Testis (tissue), 2 donors: ENCODE measurements around the gene MEIKIN.

Source experiments
- POLR2A ChIP-seq: fragments of 450-650 bp; IDR thresholded peaks from one replicate; pipeline ENCODE4 v1.6.1; 2017; ENCODE audit warnings: antibody characterized with exemption, mild to moderate bottlenecking, moderate library complexity
- TF ChIP-seq, protein P1 (sequence below), 3 experiments: fragments of 450-650 bp in 2 of 3; fragments of 200-600 bp in 1 of 3; sonication (generic) in 1 of 3; IDR thresholded peaks; one replicate each; pipeline ENCODE4 v1.5.1; 2016 to 2019; ENCODE audit warnings: antibody characterized with exemption in 3 of 3, mild to moderate bottlenecking in 2 of 3, moderate library complexity in 1 of 3

DNA sequence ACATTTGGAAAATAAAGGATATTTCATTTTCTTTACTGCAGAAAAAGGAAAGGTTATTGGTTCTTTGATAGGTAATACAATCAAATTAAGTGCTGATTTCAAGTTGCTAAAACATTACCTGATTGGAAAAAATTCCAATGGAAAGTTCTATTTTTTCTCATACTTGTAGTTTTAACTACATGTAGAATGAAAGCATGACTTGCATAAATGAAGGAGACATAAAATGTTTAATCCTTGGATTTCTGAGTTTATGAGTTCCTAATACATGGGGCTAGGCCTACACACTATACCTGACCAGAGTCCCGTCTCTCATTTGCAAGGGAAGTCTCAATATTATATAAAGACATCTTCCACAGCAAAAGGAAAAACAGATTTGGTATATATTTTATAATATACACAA is 5.2 kb upstream of the MEIKIN start:
- TF ChIP-seq, protein P1, sequence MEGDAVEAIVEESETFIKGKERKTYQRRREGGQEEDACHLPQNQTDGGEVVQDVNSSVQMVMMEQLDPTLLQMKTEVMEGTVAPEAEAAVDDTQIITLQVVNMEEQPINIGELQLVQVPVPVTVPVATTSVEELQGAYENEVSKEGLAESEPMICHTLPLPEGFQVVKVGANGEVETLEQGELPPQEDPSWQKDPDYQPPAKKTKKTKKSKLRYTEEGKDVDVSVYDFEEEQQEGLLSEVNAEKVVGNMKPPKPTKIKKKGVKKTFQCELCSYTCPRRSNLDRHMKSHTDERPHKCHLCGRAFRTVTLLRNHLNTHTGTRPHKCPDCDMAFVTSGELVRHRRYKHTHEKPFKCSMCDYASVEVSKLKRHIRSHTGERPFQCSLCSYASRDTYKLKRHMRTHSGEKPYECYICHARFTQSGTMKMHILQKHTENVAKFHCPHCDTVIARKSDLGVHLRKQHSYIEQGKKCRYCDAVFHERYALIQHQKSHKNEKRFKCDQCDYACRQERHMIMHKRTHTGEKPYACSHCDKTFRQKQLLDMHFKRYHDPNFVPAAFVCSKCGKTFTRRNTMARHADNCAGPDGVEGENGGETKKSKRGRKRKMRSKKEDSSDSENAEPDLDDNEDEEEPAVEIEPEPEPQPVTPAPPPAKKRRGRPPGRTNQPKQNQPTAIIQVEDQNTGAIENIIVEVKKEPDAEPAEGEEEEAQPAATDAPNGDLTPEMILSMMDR (IDR thresholded peaks at IDR 0.05): no peak
- no peak for TF ChIP-seq POLR2A
